OCI-LY3 (cell line): ENCODE results near the gene ACMSD.
A peak's percentile ranks its signal among the peaks of the same experiment; 100 is the strongest.

Experiments
- H2AFZ ChIP-seq: fragments of 200-600, 300-600 bp; shearing (Covaris generic); 2 replicates; pipeline ENCODE4 v1.6.0; 2014; ENCODE audit warnings: antibody characterized with exemption, low read depth, low read length
- H3K27ac ChIP-seq: fragments of 200-600, 300-600 bp; sonication (generic); 2 replicates; pipeline ENCODE4 v1.5.1; 2014; ENCODE audit warnings: mild to moderate bottlenecking, low read length, moderate library complexity, mixed read lengths
- H3K27me3 ChIP-seq: fragments of 200-600, 300-600 bp; sonication (generic); 2 replicates; pipeline ENCODE4 v1.6.1; 2014; ENCODE audit warnings: low read depth, low read length, mixed read lengths
- H3K36me3 ChIP-seq: fragments of 200-600, 300-600 bp; sonication (generic); replicated peaks from 2 replicates; pipeline ENCODE3; 2014; ENCODE audit warnings: low read depth, low read length, mixed read lengths
- H3K4me1 ChIP-seq: fragments of 300-600, 200-600 bp; sonication (generic); 2 replicates; pipeline ENCODE4 v1.6.1; 2014; ENCODE audit warnings: low read length, mixed read lengths
- H3K4me2 ChIP-seq: fragments of 200-600, 300-600 bp; sonication (generic); 2 replicates; pipeline ENCODE4 v1.6.1; 2014; ENCODE audit warnings: low read length, mixed read lengths
- H3K4me3 ChIP-seq: fragments of 300-600, 200-600 bp; sonication (generic); 2 replicates; pipeline ENCODE4 v1.5.1; 2014; ENCODE audit warnings: antibody characterized with exemption, mild to moderate bottlenecking, low read length, moderate library complexity
- H3K79me2 ChIP-seq: fragments of 300-600, 200-600 bp; shearing (Covaris generic); 2 replicates; pipeline ENCODE4 v1.6.1; 2014; ENCODE audit warnings: mild to moderate bottlenecking, low read length, mixed read lengths
- H3K9ac ChIP-seq: fragments of 300-600, 200-600 bp; shearing (Covaris generic); 2 replicates; pipeline ENCODE4 v1.6.0; 2014; ENCODE audit warnings: mild to moderate bottlenecking, low read length, moderate library complexity
- H3K9me3 ChIP-seq: fragments of 200-600, 300-600 bp; shearing (Covaris generic); 2 replicates; pipeline ENCODE4 v1.6.1; 2014; ENCODE audit warnings: low read length, mixed read lengths; ENCODE audit not compliant: insufficient read depth
- H4K20me1 ChIP-seq: fragments of 200-600, 300-600 bp; sonication (generic); 2 replicates; pipeline ENCODE4 v1.6.1; 2016; ENCODE audit warnings: low read length, mixed read lengths; ENCODE audit not compliant: insufficient read depth
- CTCF ChIP-seq: fragments of 200-600, 300-600 bp; sonication (generic); IDR thresholded peaks from 2 replicates; pipeline ENCODE4 v1.5.1; 2014; ENCODE audit warnings: antibody characterized with exemption, low read length, low read depth
- EZH2phosphoT487 ChIP-seq: fragments of 200-600 bp; shearing (Covaris generic); IDR thresholded peaks from 2 replicates; pipeline ENCODE4 v1.6.1; 2018; ENCODE audit warnings: antibody characterized with exemption, mixed run types, low read depth

Gene ACMSD

GRCh38 chr2:134838143-134838620, at the start of gene ACMSD:
Gene ACMSD, plus strand, starts transcription at chr2:134838616. Its CDS starts 67 bp downstream, at chr2:134838683.
- TF ChIP-seq EZH2phosphoT487, result no peak
- no peak for TF ChIP-seq CTCF
- Histone ChIP-seq H3K4me1 (no peaks in the 10 kb centered on the region), H3K36me3 (no peaks in the 10 kb centered on the region), H2AFZ (0 out of 2 replicates have a peak within 1 kb of the TSS, but pooled peaks have one; percentile 27), H3K27ac (no peak within 1 kb of the TSS), H3K4me2 (no peak within 1 kb of the TSS), H3K9me3 (peaks cover 13% of the 10 kb centered on the region; the same call in 1 of the 2 replicates), H3K4me3 (no peak within 1 kb of the TSS), H3K9ac (no peak within 1 kb of the TSS), H3K79me2 (no peaks in the 10 kb centered on the region), H3K27me3 (no peaks in the 10 kb centered on the region), H4K20me1 (no peaks in the 10 kb centered on the region)

- H3K9me3 ChIP-seq, result no peaks in the 10 kb centered on the region
- no peak overlapping the region for H3K9ac ChIP-seq
- H3K4me2 ChIP-seq, result no peak overlapping the region
- no peaks in the 10 kb centered on the region for H3K27me3 ChIP-seq
- no peaks in the 10 kb centered on the region for H3K36me3 ChIP-seq
- no peaks in the 10 kb centered on the region for H3K79me2 ChIP-seq
- H3K4me3 ChIP-seq, result no peak overlapping the region
- H3K4me1 ChIP-seq, result no peaks in the 10 kb centered on the region
- no peak overlapping the region for H3K27ac ChIP-seq
- H2AFZ ChIP-seq, result no peak overlapping the region
- no peaks in the 10 kb centered on the region for H4K20me1 ChIP-seq
- no peak for TF ChIP-seq EZH2phosphoT487
- no peak for TF ChIP-seq CTCF
Measured at GRCh38 chr2:134790487-134790886, 47.9 kb upstream of the ACMSD start.

- H4K20me1 ChIP-seq, result no peaks in the 10 kb centered on the region
- no peaks in the 10 kb centered on the region for H3K27me3 ChIP-seq
- no peak overlapping the region for H3K4me2 ChIP-seq
- no peaks in the 10 kb centered on the region for H3K9me3 ChIP-seq
- no peak overlapping the region for H3K27ac ChIP-seq
- H3K36me3 ChIP-seq, result no peaks in the 10 kb centered on the region
- no peak overlapping the region for H2AFZ ChIP-seq
- H3K79me2 ChIP-seq, result no peaks in the 10 kb centered on the region
- H3K9ac ChIP-seq, result no peak overlapping the region
- TF ChIP-seq CTCF, result no peak
- TF ChIP-seq EZH2phosphoT487, result no peak
- H3K4me3 ChIP-seq, result no peak overlapping the region
- no peaks in the 10 kb centered on the region for H3K4me1 ChIP-seq
Measured at GRCh38 chr2:134791616-134792015, 46.8 kb upstream of the ACMSD start.

- TF ChIP-seq EZH2phosphoT487 (no peak), CTCF (no peak)
- Histone ChIP-seq H3K79me2 (no peaks in the 10 kb centered on the region), H4K20me1 (no peaks in the 10 kb centered on the region), H2AFZ (no peak overlapping the region), H3K36me3 (no peaks in the 10 kb centered on the region), H3K27me3 (no peaks in the 10 kb centered on the region), H3K9ac (no peak overlapping the region), H3K27ac (no peak overlapping the region), H3K4me3 (no peak overlapping the region), H3K9me3 (no peaks in the 10 kb centered on the region), H3K4me1 (no peaks in the 10 kb centered on the region), H3K4me2 (no peak overlapping the region)
Measured at GRCh38 chr2:134792186-134792585, 46.2 kb upstream of the ACMSD start.
